ENCODE measurements around the gene BCAS1.

Gene BCAS1

GRCh38 chr20:53921443-53921973 lies 148.9 kb downstream of the BCAS1 start:
- no peak for DNase-seq

- DNase-seq, result no peak
Observed at GRCh38 chr20:53920647-53921245, 149.6 kb downstream of the BCAS1 start.

- no peak for DNase-seq
Observed at GRCh38 chr20:53919886-53920285, 150.5 kb downstream of the BCAS1 start.

GRCh38 chr20:53918949-53919361 lies 151.4 kb downstream of the BCAS1 start:
- DNase-seq, result no peak

GRCh38 chr20:53918020-53918311 lies 152.4 kb downstream of the BCAS1 start:
- no peak for DNase-seq

- DNase-seq, result no peak
Observed at GRCh38 chr20:53917145-53918019, 153.0 kb downstream of the BCAS1 start.

GRCh38 chr20:53916173-53916512 lies 154.3 kb downstream of the BCAS1 start:
- DNase-seq, result no peak

- peak; percentile 90 to 91 for DNase-seq
Observed at GRCh38 chr20:53915446-53916172, 154.8 kb downstream of the BCAS1 start.

GRCh38 chr20:53914781-53915445 lies 155.5 kb downstream of the BCAS1 start:
- no peak for DNase-seq

GRCh38 chr20:53914091-53914780 lies 156.2 kb downstream of the BCAS1 start:
- no peak for DNase-seq

GRCh38 chr20:53911301-53911700 lies 159.1 kb downstream of the BCAS1 start:
- no peak for DNase-seq

- peak; percentile 42 to 43 for DNase-seq
Observed at GRCh38 chr20:53910351-53911002, 159.9 kb downstream of the BCAS1 start.

GRCh38 chr20:53907968-53908751 lies 162.2 kb downstream of the BCAS1 start:
- DNase-seq, result no peak

- DNase-seq, result no peak
Observed at GRCh38 chr20:53905820-53906191, 164.6 kb downstream of the BCAS1 start.

GRCh38 chr20:53905019-53905819 lies 165.2 kb downstream of the BCAS1 start:
- DNase-seq, result no peak

GRCh38 chr20:53904261-53904660 lies 166.1 kb downstream of the BCAS1 start:
- no peak for DNase-seq

GRCh38 chr20:53903652-53903987 lies 166.8 kb downstream of the BCAS1 start:
- DNase-seq, result peak; percentile 86 to 92

- DNase-seq, result no peak
Observed at GRCh38 chr20:53902968-53903651, 167.3 kb downstream of the BCAS1 start.

GRCh38 chr20:53901497-53902096 lies 168.8 kb downstream of the BCAS1 start:
- DNase-seq, result no peak
